ENCODE data around the gene LRMDA.

- TF ChIP-seq CTCF (tag by site-specific recombination; IDR thresholded peaks at IDR 0.05), result no peak
- TF ChIP-seq ZNF664 (tag by site-specific recombination; IDR thresholded peaks at IDR 0.05), result no peak
- TF ChIP-seq PRDM10 (tag by site-specific recombination; IDR thresholded peaks at IDR 0.05), result no peak
- TF ChIP-seq MEIS1 (CRISPR knock-in tag; IDR thresholded peaks at IDR 0.05; ENCODE audit: borderline replicate concordance), result no peak
- TF ChIP-seq ZBTB7A (tag by site-specific recombination; IDR thresholded peaks at IDR 0.05; ENCODE audit: low read depth), result no peak
- TF ChIP-seq ZBTB1 (tag by site-specific recombination; IDR thresholded peaks at IDR 0.05), result no peak
- no peak for TF ChIP-seq SP2 (tag by site-specific recombination; IDR thresholded peaks at IDR 0.05)
- no peak for TF ChIP-seq ZNF280D (tag by site-specific recombination; IDR thresholded peaks at IDR 0.05)
- no peak for TF ChIP-seq ZNF792 (tag by site-specific recombination; IDR thresholded peaks at IDR 0.05)
- TF ChIP-seq ZBTB49 (tag by site-specific recombination; IDR thresholded peaks at IDR 0.05; ENCODE audit: low read depth), result no peak
Observed at GRCh38 chr10:76353237-76353851, 921.9 kb downstream of the LRMDA start.
